OCI-LY1 (cell line): ENCODE results near the gene NCKIPSD.

Experiments used
- H2AFZ ChIP-seq: fragments of 200-600 bp; sonication (generic), shearing (Covaris generic); 2 replicates; pipeline ENCODE4 v1.6.0; 2014; ENCODE audit warnings: antibody characterized with exemption, mild to moderate bottlenecking, low read length
- H3F3A ChIP-seq: fragments of 200-600 bp; sonication (generic), shearing (Covaris generic); 2 replicates; pipeline ENCODE4 v1.6.0; 2014; ENCODE audit warnings: mild to moderate bottlenecking, antibody characterized with exemption, low read length, moderate library complexity; ENCODE audit not compliant: insufficient read depth
- H3K27ac ChIP-seq: fragments of 200-600 bp; sonication (generic); 2 replicates; pipeline ENCODE4 v1.5.1; 2014; ENCODE audit warnings: low read length, mixed run types, mild to moderate bottlenecking, low read depth; ENCODE audit not compliant: poor library complexity, severe bottlenecking
- H3K27me3 ChIP-seq: fragments of 200-600 bp; sonication (generic); 2 replicates; pipeline ENCODE4 v1.6.0; 2014; ENCODE audit warnings: antibody characterized with exemption, mild to moderate bottlenecking, low read length, moderate library complexity; ENCODE audit not compliant: insufficient read depth
- H3K36me3 ChIP-seq: fragments of 200-600 bp; sonication (generic); 2 replicates; pipeline ENCODE4 v1.6.1; 2014; ENCODE audit warnings: mild to moderate bottlenecking, antibody characterized with exemption, low read length, moderate library complexity, mixed read lengths; ENCODE audit not compliant: insufficient read depth
- H3K4me1 ChIP-seq: fragments of 200-600 bp; sonication (generic); 2 replicates; pipeline ENCODE4 v1.5.1; 2014; ENCODE audit warnings: mild to moderate bottlenecking, low read length, moderate library complexity; ENCODE audit not compliant: insufficient read depth, severe bottlenecking
- H3K4me2 ChIP-seq: fragments of 200-600 bp; sonication (generic), shearing (Covaris generic); 2 replicates; pipeline ENCODE4 v1.6.1; 2014; ENCODE audit warnings: low read length
- H3K4me3 ChIP-seq: fragments of 200-600 bp; sonication (generic); 2 replicates; pipeline ENCODE4 v1.5.1; 2014; ENCODE audit warnings: low read length, low read depth, mild to moderate bottlenecking, mixed read lengths; ENCODE audit not compliant: poor library complexity, severe bottlenecking
- H3K79me2 ChIP-seq: fragments of 200-600 bp; shearing (Covaris generic); 2 replicates; pipeline ENCODE4 v1.6.1; 2016; ENCODE audit warnings: mixed run types, low read length, mixed read lengths; ENCODE audit not compliant: insufficient read depth
- H3K9ac ChIP-seq: fragments of 200-600 bp; sonication (generic), shearing (Covaris generic); 2 replicates; pipeline ENCODE4 v1.6.1; 2014; ENCODE audit warnings: mild to moderate bottlenecking, low read length, mixed read lengths
- H3K9me2 ChIP-seq: fragments of 200-600 bp; sonication (generic), shearing (Covaris generic); 2 replicates; pipeline ENCODE4 v1.6.1; 2014; ENCODE audit warnings: low read depth, mild to moderate bottlenecking, low read length, mixed read lengths
- H3K9me3 ChIP-seq: fragments of 200-600 bp; shearing (Covaris generic); 2 replicates; pipeline ENCODE4 v1.6.1; 2014; ENCODE audit warnings: low read length, mixed read lengths
- H4K20me1 ChIP-seq: fragments of 200-600 bp; sonication (generic), shearing (Covaris generic); 2 replicates; pipeline ENCODE4 v1.6.0; 2016; ENCODE audit warnings: mild to moderate bottlenecking, low read length; ENCODE audit not compliant: insufficient read depth
- EZH2 ChIP-seq: fragments of 200-600 bp; sonication (generic), shearing (Covaris generic); IDR thresholded peaks from 2 replicates; pipeline ENCODE4 v1.8.0; 2017; ENCODE audit warnings: borderline replicate concordance, mixed run types, mild to moderate bottlenecking, antibody characterized with exemption, low read length, moderate library complexity, mixed read lengths
- TF ChIP-seq, protein P1 (sequence below): fragments of 200-600 bp; sonication (generic), shearing (Covaris generic); IDR thresholded peaks from 2 replicates; pipeline ENCODE4 v1.5.1; 2017; ENCODE audit warnings: mild to moderate bottlenecking, antibody characterized with exemption, low read length, moderate library complexity, mixed read lengths

NCKIPSD gene

DNA sequence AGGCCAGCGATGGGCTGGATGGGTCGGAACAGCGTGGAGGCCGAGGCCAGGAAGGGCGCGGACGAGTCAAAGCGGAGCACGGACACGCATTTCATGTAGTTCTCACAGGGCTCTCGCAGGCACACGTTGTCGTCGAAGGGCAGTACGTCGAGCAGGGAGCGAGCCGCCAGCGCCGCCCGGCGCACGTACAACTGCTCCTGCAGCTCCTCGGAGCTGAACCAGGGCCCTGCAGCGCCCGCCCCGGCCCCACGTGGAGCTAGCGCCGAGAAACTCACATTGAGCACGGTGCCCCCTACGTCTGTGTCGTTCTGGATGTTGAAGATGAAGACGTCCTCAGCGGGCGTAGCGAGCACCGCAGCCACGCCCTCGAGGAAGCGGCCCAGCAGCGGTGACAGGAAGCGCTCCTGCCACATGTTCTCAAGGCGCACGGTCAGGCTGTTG, 28.9 kb downstream of the NCKIPSD start:
- H3K79me2 ChIP-seq, result no peaks in the 10 kb centered on the region
- H3K9ac ChIP-seq, result peak overlapping the region; percentile 56
- H3K4me3 ChIP-seq, result peak overlapping the region; percentile 59

DNA sequence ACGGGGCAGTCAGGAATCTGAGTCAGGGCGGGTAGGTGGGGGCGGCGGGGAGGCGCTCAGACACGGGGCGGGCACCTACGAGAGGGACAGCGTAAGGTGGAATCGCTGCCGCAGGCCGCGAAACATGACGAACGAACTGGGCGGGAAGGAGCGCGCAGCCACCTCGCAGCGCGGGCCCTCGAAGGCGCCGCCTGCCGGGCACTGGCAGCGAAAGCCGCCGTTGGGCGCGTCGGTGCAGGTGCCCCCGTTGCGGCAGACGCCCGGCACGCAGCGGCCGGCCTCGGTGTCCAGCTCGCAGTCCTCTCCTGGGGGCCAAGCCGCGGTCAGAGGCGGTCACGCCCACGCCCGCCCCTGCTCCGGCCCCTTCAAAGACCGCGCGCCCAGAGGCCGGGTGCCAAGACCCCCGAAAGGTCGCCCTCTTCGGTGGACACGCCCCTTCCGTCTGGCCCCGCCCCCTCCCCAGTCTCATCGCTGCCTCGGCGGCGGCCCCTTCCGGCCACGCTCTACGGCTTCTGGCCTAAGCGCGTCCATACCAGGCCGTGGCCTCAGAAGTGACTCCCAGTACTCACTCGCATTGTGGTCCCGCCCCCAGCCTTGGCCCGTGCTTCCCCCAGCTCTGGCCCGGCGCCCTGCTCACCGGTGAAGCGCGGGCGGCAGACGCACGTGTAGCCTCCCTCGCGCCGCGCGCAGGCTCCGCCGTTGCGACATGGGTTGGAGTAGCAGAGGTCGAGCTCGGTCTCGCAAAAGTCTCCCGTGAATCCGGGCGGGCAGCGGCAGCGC, 29.5 kb downstream of the NCKIPSD start:
- Histone ChIP-seq H3K27me3 (no peaks in the 10 kb centered on the region), H3K36me3 (no peaks in the 10 kb centered on the region), H3K4me2 (peak overlapping the region; percentile 60), H3K9me3 (no peaks in the 10 kb centered on the region), H3K4me1 (peaks cover 16% of the 10 kb centered on the region), H3F3A (no peaks in the 10 kb centered on the region), H3K27ac (peak overlapping the region; percentile 60), H3K9me2 (no peaks in the 10 kb centered on the region), H3K9ac (peak overlapping the region; percentile 56), H2AFZ (no peak overlapping the region), H3K79me2 (no peaks in the 10 kb centered on the region), H3K4me3 (peak overlapping the region; percentile 59), H4K20me1 (no peaks in the 10 kb centered on the region)
- TF ChIP-seq, protein P1, sequence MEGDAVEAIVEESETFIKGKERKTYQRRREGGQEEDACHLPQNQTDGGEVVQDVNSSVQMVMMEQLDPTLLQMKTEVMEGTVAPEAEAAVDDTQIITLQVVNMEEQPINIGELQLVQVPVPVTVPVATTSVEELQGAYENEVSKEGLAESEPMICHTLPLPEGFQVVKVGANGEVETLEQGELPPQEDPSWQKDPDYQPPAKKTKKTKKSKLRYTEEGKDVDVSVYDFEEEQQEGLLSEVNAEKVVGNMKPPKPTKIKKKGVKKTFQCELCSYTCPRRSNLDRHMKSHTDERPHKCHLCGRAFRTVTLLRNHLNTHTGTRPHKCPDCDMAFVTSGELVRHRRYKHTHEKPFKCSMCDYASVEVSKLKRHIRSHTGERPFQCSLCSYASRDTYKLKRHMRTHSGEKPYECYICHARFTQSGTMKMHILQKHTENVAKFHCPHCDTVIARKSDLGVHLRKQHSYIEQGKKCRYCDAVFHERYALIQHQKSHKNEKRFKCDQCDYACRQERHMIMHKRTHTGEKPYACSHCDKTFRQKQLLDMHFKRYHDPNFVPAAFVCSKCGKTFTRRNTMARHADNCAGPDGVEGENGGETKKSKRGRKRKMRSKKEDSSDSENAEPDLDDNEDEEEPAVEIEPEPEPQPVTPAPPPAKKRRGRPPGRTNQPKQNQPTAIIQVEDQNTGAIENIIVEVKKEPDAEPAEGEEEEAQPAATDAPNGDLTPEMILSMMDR, result peak; percentile 71
- no peak for TF ChIP-seq EZH2

More for the DNA sequence above, 28.9 kb downstream of the NCKIPSD start:
- Histone ChIP-seq H3K4me2 (peak overlapping the region; percentile 60), H3K36me3 (no peaks in the 10 kb centered on the region), H3K9me3 (no peaks in the 10 kb centered on the region), H3K4me1 (peaks cover 18% of the 10 kb centered on the region), H3K27ac (peak overlapping the region; percentile 60), H3K27me3 (no peaks in the 10 kb centered on the region), H4K20me1 (no peaks in the 10 kb centered on the region), H2AFZ (no peak overlapping the region), H3K9me2 (no peaks in the 10 kb centered on the region), H3F3A (no peaks in the 10 kb centered on the region)
- no peak for TF ChIP-seq EZH2
- TF ChIP-seq, protein P1, result no peak

DNA sequence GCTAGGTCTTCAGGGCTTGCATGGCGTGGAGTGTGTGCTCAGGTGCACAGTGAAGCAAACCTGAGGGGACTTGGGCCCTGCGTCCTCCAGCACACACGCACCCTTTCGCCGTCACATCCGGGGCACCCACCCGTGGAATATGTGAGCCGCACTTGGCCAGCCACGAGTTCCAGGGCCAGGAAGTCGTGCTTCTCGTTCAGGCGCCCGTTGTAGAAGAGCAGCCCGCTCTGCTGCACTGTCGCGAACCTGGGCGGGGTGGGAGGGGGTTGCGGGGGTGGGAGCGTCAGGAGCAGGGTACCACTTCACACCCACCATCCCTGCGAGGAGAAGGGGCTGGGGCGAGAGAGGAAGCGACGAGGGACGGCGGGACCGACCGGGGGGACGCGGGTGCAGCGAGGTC, 30.1 kb downstream of the NCKIPSD start:
- H3K27me3 ChIP-seq, result no peaks in the 10 kb centered on the region
- H3K4me2 ChIP-seq, result peak overlapping the region; percentile 60
- no peaks in the 10 kb centered on the region for H3K36me3 ChIP-seq
- peaks cover 16% of the 10 kb centered on the region for H3K4me1 ChIP-seq
- H3K79me2 ChIP-seq, result no peaks in the 10 kb centered on the region
- no peaks in the 10 kb centered on the region for H3K9me3 ChIP-seq
- no peaks in the 10 kb centered on the region for H3F3A ChIP-seq
- peak overlapping the region; percentile 22 for H3K27ac ChIP-seq
- no peaks in the 10 kb centered on the region for H4K20me1 ChIP-seq
- H3K4me3 ChIP-seq, result peak overlapping the region; percentile 59
- no peak for TF ChIP-seq EZH2
- TF ChIP-seq, protein P1, result no peak
- no peak overlapping the region for H2AFZ ChIP-seq
- H3K9ac ChIP-seq, result peak overlapping the region; percentile 56
- no peaks in the 10 kb centered on the region for H3K9me2 ChIP-seq
